A172 (cell line): ENCODE measurements around the gene CHRNA9. TPM values are rescaled to one million over a fixed set of nuclear protein-coding genes. Genes with fewer than 3 reads are reported as not detected.

Experiments used
- DNase-seq: peaks from one replicate; pipeline ENCODE4 v3.0.0-alpha.2; 2015; ENCODE audit warnings: low spot score
- total RNA-seq: library from RNA; depleted of rRNA; stranded (reverse); fragments of >200 nt; shearing (Covaris generic); gene quantifications from 2 replicates; pipeline ENCODE4 v1.2.3, GENCODE V29; 2014

Gene CHRNA9
- total RNA-seq, 1 experiment from 2014 or later: 1.4 TPM

DNA sequence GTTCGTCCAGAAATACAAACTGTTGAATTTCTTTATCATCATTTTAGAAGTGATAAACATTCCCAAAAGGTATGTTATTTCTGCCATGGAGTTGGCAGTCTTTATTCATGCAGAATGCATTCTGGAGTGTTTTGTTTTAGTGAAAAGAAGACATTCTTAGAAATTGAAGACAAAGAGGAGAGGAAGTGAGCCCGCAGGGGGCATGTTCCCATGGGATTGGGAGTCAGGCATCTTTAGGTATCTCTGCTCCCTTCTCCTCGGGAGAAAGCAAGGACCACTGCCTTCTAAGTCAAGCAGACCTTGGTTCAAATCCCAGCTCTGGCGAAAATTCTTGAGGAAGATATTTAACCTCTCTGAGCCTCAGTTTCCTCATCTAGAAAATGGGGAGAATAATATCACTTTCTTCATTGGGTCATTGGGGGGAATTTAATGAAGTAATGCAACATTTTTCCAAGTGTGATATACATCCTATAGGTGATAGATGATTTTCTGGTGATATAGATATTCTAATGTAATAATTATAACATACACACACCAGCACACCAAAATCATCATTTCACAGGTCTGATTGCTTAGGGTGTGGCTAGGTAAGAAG is 26.5 kb upstream of the CHRNA9 start:
- DNase-seq: no peak

DNA sequence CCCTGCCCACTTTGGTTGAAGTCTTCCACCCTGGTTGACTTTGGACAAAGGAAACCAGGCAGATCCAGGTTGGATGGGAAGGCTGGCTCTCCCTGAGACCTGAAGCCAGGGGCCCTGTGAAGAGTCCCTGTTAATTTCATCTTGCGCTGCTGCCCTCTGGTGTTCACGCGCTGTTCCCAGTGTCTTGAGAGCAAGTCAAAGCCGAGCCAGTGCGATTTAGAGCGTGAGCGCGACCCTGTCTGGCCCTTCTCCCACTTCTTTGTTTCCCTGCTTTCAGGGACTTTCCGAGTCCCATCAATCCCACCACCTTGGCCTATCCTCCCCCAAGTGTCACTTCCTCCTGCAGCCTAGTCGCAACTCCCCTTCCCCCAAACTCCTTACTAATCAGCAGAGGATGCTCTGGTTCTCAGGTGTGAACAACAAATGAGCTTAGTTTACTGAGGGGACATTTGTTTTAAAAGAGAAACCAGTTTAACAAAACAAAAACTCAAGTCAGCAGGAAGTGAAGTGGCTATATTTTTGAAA is 25.8 kb upstream of the CHRNA9 start:
- peak; percentile 67 for DNase-seq

DNA sequence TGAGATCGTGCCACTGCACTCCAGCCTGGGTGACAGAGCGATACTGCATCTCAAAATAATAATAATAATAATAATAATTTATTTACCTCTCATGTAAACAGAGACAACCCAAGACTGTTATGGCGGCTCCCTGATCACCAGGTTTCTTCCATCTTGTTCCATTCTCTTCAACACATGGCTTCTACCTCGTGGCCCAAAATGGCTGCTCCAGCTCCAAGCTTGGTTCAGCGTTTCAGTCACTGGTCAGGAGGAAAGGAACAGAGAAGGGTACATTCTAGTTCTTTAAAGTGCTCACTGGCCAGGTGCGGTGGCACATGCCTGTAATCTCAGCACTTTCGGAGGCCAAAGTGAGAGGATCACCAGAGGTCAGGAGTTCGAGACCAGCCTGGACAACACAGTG is 24.9 kb upstream of the CHRNA9 start:
- DNase-seq: no peak

DNA sequence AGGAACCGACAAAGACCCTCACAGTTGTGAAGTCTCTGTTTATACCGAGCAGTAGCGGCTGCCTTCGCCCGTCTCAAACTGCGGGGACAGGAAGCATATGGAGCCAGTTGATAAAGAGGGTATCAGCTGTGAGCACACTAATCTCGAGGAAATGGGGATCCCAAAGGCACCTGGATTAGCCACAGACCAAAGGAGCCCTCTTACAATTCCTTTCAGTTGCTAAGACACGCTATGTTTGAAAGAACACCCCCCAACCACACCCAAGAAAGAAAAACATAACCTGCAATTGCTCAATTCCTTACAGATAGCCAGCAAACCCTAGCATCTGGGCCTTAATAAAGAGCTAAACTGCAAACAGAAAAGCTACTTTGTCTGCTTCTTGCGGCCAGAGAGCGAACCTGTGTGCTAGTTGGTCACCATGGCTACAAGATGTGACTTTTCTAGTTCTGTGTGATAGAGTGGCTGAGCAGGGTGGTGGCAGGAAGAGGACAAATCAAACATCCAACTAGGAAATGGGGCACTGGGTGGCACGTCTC is 23.3 kb upstream of the CHRNA9 start:
- no peak for DNase-seq

DNA sequence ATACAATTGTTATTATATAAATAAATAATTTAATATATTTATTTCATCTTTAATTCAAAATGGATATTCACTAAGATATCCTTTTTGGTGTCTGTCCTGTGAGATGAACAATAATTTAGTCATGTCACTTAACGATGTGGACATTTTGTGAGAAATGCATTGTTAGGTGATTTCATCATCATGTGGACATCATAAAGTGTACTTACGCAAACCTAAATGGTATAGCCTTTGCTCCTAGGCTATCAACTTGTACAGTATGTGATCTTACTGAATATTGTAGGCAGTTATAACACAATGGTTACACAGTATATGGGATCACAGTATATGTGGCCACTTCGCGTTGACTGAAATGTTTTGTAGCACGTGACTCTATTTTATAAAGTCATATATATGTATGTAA is 20.2 kb upstream of the CHRNA9 start:
- DNase-seq: no peak

DNA sequence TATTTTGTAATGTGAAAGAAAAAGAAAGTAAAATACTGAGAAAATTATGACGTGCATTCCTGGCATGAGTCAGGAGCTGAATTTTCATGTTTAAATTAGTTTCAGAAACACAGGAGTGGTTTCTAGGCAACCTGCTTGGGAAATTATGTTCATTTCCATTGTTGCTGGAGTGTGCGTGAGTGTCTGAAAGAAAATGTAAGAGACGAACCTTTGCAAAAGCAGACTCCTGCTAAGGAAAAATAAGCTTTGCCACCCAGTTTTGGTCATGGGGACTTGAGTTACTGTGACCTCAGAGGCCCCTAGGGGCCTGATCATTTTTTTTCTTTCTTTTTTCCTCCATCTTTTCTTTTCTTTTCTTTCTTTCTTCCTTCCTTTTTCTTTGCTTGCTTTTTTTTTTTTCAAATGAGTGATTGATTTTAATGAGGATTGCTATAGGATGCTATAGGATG is 18.8 kb upstream of the CHRNA9 start:
- DNase-seq: peak; percentile 59

DNA sequence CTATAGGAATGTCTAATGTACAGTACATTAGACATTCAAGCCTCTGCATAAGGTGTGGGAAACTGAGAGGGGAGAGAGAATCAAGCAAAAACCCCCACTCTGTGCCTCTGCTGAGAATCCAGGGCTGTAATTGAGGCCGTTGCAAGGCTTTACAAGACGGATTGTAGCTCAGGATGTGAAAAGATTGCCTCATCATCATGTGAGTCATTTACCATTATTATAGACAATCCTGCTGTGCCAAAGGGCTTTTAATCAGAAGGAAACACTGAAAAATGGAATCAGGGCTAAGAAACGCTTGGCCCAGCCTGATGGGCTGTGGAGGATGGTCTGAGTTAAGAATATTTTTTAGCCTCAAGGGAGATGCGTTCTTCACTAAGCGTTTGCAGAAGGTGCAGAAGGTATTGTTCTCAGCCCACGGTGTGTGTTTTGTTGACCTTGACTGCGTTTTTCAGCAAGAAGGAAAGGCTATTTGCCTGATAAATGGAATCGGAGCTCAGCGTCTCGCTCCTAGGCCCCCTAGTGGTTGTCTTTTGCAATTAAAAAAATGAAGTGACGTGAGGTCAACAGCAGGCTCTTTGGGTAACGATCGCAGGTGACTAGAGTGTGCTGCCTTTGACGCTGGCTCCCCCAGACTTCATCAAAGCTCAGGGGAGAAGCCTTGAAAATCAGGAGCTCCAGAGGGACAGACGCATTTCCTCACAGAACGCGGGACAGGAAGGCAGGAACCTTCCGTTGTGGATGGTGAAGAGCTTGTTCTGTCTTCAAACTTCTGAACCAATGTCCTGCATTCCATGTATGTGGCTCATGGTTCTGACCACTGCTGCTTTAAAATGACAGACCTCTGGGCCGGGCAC is 18.1 kb upstream of the CHRNA9 start:
- DNase-seq: peak; percentile 88

DNA sequence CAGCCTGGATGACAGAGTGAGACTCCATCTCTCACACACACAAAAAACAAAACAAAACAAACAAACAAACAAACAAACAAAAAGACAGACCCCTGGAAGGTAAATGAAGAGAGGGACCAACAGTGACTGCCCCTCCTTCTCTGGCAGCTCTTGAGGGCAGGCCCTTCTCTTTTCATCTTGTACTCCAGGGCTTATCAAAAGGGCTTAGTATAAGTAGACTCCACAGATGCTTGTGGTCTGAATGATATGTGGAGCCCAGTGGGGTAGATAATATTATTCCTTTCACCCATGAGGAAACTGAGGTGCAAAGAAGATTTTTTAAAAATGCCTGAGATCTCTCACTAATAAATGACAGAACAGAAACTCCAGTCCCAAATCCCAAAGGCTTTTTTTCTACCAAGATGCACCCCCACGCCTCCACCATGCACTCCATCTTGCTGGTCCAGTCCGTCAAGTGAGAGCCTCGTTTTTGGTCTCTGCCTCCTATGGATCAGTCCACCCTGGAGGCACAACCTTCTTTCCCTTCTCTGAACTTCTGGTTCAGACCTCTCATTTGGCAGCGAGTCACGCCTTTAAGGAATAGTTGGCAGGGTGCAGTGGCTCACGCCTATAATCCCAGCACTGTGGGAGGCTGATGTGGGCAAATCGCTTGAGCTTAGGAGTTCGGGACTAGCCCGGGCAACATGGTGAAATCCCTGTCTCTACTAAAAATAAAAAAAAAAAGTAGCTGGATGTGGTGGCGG is 17.0 kb upstream of the CHRNA9 start:
- DNase-seq: peak; percentile 27

DNA sequence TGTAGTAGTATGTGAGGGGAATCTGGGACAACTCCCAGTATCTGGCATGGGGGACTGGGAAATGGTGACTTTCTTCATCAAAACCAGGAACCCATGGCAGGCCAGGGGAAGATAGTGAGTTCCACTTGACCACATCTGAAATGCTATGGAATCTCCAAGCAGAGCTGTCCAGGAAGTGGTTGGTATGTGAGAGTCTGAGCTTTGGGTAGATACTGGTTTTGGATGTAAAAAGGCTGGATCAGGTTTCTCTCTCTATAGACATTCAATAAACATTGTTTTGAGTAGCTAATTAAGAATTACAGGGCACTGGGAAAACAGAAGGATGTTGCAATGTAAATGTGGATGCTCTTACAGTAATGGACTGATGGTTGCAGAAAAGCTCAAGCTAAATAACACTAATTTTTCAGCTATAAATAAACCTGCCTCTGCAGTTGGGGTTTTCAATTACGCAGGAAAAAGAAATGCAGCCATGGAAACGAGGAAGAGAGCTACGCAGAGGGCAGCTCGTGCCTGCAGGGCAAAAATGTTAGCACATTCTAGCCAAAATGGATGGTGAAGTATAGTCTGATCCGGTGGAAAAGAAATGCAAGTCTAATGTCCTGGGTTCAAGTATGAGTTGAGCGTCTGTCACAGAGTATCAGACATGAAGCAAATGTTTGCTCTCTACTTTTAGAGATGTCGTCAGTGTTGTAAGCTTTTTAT is 13.4 kb upstream of the CHRNA9 start:
- peak; percentile 36 for DNase-seq

DNA sequence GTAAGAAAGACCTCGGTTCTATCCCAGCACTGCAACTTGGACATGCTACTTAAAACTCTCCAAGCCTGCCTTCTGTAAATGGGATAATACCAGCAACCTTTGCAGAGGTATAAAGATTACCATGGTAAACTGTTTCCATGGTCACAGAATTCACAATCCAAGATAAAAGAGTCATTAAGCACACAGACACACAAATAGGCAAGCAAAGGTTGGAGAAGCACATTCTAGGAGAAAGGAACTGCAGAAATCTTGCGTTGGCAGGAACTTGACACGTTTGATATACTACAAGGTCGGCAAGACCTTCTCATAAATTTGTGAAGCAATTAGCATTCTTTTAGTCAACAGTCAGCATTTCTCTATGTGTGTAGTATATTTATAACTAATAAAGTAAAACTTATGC is 12.3 kb upstream of the CHRNA9 start:
- peak; percentile 13 for DNase-seq

DNA sequence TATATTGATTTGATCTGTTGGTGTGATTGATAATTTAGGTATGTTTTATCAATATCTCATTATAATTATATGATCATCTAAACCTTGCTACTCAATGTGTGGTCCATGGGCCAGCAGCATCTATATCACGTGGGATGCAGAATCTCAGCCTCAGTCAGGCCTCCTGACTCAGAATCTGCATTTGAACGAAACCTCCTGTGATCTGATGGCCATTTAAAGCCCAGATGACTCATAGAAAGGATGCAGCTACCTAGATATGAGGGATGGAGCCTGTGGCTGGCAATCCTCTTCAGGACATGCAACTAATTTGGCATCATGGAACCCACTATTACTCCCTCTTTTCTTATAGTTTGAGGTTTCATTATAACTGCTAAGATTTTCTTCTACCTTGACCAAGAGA is 11.3 kb upstream of the CHRNA9 start:
- peak; percentile 40 for DNase-seq

DNA sequence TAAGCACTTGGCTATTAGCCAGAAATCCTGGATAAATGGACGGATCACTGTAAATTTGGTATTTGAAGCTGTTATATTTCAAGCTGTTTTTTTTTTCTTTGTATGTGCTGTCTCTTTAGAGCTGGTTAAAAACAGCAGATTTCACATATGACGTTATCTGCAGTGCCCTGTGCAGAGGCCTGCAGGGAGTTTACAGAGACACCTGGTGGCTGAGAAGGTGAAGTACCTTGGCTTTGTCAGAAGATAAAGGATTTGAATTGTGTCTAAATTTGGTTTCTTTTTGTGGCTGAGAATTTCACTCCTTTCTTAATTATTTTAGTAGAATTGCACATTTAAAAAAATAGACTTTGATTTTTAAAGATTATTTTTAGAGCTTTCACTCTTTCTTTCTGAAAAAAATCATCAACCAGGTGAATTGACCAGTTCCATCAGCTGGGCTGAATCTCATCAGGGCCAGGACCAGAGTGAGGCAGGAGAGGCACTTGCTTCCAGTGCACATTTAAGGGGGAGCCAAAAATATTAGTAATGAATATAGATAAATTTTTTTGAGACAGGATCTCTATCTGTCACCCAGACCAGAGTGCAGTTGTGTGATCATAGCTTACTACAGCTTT is 9.6 kb upstream of the CHRNA9 start:
- DNase-seq: peak; percentile 60

DNA sequence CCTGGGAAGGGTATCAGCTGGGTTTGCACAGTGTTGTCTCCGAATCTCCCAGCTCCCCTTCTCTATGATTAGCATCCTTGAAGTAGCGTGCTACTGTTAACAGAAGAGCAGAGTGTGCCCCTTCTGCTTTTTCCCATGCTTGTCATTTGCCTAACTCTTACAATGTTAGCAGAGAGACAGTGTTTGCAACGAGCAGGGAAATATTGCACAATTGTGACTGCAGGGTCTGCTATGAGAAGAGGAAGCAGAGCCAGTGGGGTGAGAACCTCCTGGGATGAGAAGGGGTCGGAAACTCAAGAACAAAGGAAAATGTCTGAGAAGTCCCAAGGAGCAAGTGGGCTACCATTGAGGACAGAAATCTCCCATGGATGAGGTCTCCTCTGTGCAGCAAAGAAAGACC is 7.8 kb upstream of the CHRNA9 start:
- no peak for DNase-seq

DNA sequence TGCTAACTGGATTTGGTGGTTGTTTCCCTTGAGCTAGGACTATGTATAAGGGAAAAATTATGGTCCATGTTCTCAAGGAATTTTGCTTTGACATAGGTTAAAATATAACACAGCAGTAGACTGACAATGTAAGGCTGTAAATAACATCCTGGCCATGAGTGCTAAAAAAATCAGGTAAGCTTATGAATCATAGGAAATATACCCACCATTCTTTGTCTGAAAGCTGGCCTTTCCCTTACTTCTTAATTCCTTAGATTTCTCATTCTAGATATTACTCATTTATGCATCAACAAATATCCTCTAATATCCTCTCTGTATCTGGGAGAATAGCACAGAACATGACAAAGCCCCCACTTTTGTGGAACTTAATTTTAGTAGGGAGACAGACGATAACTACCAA is 6.8 kb upstream of the CHRNA9 start:
- DNase-seq: no peak

DNA sequence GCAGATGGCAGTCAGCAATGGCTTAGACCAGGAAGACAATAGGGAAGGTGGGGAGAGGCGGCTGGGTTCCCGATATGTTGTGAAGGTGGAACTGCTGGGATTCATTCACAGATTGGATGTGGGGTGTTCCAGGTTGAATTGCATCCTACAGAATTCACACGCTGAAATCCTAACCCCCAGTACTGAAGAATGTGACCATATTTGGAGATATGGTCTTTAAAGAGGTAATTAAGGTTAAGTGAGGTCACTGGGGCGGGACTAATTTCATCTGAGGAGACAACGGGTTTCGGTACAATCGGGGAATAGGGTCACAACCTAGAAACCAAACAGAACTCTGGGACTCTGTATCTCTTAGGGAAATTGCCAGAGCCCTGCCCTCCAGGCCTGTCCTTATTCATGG is 5.3 kb upstream of the CHRNA9 start:
- DNase-seq: no peak

DNA sequence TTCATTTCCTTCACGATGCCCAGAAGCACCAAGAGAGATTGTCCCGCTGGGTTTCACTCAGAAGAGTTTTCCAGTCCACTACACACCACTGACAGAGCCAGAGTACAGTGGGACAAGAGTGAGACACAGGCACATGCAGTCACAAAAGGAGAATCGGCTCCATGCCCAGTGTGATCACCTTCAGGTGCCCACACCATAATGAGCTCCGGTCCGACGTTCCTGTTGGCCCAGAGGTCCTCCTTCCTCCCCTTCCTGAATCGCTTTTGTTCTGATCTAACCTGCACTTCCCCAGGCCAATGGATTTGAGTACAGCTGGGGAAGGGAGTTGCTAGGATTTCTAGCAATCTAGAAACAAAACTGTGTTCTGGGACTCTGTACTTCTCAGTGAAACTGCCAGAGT is 4.6 kb upstream of the CHRNA9 start:
- no peak for DNase-seq

DNA sequence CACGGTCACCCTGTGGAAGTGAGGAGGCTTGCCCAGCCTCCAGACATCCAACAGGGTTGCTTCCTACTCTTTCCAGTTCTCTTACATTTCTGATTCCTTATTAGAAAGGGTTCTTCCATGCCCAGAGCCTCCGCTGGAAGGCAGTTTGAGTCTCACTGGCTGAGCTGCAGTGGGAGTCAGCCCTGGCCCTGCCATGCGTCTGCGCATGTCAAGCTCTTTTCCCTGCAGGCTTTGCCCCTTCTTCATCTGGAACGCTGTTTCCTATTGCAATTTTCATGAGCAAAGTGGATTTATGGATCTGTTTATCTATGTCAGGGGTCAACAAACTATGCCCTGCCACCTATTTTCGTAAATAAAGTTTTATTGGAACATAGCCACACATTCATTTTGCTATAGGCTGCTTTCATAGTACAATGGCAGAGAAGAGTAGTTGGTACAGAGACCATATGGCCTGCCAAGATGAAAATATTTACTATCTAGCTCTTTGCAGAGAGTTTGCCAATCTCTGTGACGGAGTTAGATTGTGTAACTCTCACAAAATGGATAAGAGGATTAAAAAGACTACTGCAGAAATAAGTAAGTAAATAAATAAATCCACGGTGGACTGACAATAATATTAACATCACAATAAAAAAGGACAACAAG is 3.9 kb upstream of the CHRNA9 start:
- no peak for DNase-seq

DNA sequence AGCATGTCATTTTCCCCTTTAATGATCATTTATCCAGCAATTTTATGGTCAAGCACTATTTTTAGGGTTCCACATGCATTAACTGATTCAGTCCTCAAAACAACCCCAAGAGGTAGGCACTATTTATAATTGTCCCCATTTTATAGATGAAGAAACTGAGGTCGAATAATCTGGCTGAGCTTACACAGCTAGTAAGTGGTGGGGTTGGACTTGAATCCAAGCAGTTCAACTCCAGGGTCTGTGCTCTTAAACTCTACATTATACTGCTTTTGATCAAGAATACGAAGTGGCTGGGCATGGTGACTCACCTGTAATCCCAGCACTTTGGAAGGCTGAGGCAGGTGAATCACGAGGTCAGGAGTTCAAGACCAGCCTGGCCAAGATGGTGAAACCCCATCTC is 3.2 kb upstream of the CHRNA9 start:
- no peak for DNase-seq

DNA sequence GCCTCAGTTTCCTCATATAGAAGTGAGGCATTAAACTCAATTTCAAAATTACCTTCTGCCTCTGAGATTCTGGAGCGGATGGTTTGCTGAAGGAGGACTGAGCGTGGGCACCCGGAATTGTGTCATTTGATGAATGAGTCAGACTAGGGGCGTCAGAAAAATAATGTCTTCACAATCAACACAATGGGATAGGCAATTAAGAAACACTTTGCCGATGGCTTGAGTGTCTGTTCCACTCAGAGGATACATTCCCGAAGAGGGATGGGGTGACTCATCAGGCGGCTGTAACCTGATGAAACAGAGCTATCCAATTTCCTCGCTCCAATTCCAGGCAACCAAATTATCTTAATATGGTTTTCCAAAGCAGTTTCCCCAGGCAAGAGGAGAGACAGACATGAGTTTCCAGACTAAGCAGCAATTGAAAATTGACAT is 1.2 kb upstream of the CHRNA9 start:
- peak; percentile 79 for DNase-seq

DNA sequence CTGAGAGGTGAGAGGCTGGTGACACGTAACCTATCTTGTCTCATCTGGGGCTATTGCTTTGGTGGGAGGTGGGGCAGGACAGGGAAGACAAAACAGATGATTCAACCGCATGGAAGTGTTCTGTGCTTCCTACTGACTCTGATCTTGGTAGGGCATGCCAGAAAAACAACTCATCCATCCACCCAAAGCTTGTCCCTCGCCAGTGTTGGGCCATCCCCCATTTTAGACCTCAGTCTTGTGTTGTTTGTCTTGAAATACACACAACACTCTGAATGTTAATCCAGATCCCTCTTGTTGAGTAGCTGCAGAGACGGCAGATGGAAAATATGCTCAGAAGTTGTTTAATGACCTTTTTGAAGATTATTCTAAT is 377 bp downstream of the CHRNA9 start:
- peak; percentile 45 for DNase-seq

DNA sequence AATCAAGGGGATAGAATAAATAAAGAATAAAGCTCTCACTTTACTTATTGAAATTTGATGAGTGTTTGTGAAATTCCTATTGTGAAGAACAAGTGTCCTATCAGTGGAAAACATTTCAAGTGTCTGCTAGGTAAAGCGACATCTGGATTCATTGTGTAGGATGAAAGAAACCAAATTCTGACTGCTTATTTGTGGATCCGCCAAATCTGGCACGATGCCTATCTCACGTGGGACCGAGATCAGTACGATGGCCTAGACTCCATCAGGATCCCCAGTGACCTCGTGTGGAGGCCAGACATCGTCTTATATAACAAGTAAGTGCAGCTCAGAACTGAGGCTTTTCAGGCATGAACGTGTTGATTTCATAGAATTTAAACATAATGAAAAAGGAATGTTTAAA is 1.9 kb downstream of the CHRNA9 start:
- DNase-seq: no peak
